Glomerular visceral epithelial cell (primary cell): ENCODE results near the gene ARMC9.
"Not testable (repeated sequence)": the region's sequence is repeated elsewhere in the genome, so short reads cannot be mapped to it uniquely, and the experiment has no call there.

Experiments
- DNase-seq: peaks from one replicate; pipeline ENCODE4 v3.0.0-alpha.2; 2016; ENCODE audit errors: extremely low spot score

ARMC9 gene

DNA sequence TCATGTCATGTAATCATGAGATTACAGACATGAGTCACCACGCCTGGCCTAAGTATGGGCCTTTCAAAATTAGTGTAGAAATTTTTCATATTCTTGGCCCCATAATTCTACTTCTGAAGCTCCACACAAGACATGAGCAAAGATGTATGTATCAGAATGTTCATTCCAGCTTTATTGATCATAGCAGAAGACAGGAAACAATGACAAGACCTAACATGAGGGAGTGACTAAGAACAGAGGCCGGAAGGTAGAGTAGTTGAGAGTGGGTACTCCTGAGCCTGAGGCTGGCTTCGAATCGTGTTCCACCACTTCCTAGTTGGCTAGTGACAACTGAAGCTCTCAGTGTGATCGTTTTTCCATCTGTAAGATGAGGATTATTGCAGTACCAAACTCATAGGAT lies 89.3 kb downstream of the ARMC9 start:
- no peak for DNase-seq

- no peak for DNase-seq
Observed at GRCh38 chr2:231288590-231288989, 90.2 kb downstream of the ARMC9 start.

- no peak for DNase-seq
Observed at GRCh38 chr2:231290321-231291015, 92.0 kb downstream of the ARMC9 start.

GRCh38 chr2:231292472-231293134 lies 94.2 kb downstream of the ARMC9 start:
- no peak for DNase-seq

DNA sequence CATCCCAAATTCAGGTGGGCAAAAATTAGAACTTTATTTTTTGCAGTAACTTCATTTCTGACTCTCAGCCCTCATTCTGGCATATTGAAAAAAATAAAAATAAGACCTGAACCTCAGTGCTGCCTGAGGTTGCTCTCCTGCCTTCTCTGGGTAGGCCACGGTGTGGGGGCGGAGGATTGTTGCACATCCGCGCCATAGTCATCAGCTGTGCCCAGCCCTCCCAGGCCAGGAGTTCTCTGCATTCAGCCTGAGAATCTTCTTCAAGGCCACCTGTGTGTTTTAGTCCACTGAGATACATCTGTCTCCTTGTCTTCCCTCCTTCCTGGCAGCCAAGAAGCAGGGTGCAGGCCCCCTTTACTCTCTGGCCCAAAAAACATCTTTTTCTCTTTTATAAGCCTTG lies 94.7 kb downstream of the ARMC9 start:
- no peak for DNase-seq

DNA sequence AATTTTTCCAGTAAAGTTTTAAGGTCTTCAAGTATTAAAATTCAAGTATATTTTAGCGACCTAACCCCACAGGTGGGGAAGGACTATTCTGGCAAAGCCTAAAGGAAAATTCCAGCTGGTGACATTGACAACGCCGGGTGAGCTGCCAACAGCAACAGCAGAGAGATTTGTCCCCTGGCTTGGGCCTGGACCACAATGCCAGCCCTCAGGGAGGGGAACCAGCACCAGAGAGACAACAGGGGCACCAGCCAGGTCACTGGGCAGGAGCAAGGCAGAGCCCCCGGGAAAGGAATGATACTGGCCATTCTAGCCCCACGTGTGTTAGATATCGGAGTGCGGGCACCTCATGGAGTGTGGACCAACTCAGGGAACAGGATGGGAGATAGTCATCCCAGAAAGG lies 95.7 kb downstream of the ARMC9 start:
- no peak for DNase-seq

DNA sequence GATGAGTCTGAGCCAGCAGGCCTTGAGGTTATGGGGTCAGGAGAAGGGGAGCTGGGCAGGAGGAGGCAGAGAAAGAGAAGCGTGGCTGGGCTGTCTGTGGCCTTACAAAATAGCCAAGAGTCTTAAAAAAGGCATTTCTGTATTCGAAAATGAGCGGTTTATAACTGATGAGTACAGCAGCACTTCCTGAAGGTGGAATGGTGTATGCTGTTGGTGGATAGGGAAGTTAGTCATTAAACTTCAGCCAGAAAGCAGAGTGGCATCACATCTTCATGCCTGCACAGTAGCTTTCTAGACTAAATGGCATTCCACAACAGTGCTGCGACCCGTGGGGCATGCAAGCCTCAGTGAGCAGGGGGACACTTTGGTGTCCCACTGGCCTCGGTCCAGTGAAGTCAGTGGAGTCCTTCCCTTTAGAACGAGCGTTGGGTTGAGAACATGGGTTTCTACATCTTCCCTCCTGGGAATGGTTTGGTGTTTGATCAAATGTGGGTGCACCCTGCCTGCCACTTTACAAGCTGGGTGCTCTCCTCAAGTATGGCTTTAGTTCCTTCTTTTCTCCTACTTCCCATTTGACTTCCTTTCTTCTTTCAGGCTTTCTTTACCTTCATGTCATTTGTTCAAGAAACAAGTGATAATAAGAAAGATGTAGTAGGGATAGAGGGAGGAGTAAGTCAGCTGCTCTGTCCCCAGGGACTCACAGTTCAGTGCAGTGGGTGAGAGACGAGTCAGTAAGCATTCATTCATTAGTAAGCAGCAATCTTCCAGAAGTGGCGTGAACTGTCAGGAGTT lies 96.3 kb downstream of the ARMC9 start:
- no peak for DNase-seq

DNA sequence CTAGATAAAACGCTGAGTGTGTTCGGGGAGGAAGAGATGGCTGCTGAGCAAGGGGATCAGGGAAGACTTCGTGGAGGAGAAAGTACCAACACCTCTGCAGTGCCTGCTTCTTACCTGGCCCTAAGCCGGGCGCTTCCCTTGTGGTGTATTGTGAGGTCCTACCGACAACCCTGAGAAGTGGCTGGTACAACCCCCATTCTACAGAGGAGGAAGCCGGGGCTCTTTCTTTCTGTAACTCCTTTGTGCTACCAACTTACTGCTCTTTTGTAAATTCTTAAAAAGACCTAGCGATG lies 96.9 kb downstream of the ARMC9 start:
- no peak for DNase-seq

GRCh38 chr2:231296401-231296974 lies 98.1 kb downstream of the ARMC9 start:
- no peak for DNase-seq

- DNase-seq: peak; percentile 69
Observed at GRCh38 chr2:231297108-231297908, 98.9 kb downstream of the ARMC9 start.

GRCh38 chr2:231298091-231298490 lies 99.7 kb downstream of the ARMC9 start:
- DNase-seq: no peak

GRCh38 chr2:231299267-231299666 lies 100.8 kb downstream of the ARMC9 start:
- DNase-seq: no peak

- DNase-seq: peak; percentile 65
Observed at GRCh38 chr2:231300020-231300721, 101.7 kb downstream of the ARMC9 start.

DNA sequence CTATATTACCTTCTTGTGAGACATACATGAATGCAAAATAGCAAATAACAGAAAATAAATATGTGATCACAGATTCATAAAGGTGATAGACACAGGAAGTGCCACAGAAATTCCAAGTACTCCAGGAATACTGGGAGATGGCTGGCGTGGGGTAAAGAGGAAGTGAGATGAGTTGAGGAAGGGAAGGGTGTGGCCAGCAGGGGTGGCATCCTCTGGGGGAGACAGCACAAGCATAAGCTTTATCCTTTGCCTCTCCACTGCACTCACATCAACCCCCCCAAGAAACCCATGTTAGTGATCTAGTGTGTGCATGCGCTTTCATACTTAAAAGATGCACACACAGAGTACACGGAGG lies 102.3 kb downstream of the ARMC9 start:
- no peak for DNase-seq

DNA sequence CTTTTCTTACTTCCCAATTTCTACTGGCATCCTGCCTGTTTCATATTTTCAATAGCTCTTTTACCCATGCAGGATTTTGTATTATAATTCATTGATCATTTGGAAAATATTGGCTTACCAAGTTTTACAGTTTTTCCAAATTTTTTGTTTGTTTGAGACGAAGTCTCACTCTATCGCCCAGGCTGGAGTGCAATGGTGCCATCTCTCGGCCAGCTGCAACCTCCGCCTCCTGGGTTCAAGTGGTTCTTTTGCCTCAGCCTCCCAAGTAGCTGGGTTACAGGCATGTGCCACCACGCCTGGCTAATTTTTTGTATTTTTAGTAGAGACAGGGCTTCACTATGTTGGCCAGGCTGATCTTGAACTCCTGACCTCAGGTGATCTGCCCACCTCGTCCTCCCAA lies 105.8 kb downstream of the ARMC9 start:
- DNase-seq: not testable (repeated sequence)

GRCh38 chr2:231305221-231305620 lies 106.8 kb downstream of the ARMC9 start:
- DNase-seq: no peak

GRCh38 chr2:231306791-231307393 lies 108.5 kb downstream of the ARMC9 start:
- peak; percentile 30 for DNase-seq

GRCh38 chr2:231308219-231308618 lies 109.8 kb downstream of the ARMC9 start:
- no peak for DNase-seq

DNA sequence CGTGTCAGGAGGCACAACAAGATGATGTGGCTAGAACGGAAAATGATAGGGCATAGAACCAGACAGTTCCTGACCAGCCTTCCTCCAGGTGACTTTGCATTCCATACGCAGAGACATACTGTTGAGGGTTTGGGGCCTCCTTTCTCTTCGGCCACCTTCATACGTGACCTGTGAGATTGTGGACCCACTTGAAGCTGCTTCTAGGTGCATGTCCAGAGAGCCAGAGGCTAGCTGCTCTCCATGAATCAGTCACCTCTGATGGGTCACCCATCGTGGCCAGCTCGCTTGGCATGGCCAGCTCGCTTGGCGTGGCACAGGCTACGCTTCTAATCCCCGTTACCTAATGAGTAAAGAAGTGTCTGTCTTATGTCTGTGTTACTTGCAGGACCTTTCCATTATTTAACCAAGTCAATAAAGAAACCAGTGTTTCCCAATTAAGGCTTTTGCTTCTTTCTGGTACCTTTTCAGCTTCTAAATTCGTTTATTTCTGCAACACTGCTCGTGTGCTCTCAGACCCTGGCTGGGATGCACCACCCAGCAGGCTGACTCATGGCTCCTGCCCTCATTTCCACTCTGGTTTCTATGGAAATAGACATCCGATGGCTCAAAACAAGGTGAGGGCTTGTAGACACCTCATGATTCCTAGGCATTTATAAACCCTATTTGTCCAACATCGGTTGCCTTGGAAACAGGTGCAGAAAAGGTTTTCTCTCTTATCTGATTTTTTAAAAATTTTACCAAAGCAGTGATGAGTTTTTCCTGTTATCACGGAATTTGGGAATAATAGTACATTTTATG lies 110.4 kb downstream of the ARMC9 start:
- peak; percentile 94 for DNase-seq

DNA sequence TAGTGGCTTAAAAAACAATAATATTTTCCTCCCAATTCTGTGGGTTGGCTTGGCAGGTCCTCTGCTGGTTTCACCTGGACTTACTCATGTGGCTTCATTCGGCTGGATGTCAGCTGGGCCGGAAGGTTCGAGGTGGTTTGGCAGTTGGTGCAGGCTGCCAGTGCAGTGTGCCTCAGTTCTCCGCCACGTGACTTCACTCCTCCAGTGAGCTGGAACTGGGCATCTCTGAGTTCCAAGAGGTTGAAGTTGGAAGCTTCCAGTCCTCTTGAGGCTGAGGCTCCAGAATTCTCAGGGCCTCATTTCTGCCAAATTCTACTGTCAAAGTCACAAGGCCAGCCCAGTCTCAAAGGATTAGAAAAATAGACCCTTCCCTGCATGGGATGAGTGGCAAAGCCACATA lies 113.6 kb downstream of the ARMC9 start:
- no peak for DNase-seq
